WTC11 (cell line): ENCODE data around the gene PA2G4.

Experiments used
- CTCF ChIP-seq: fragments of 200-600 bp; IDR thresholded peaks from 2 replicates; pipeline ENCODE4 v1.8.0; 2022; ENCODE audit warnings: antibody characterized with exemption
- E2F5 ChIP-seq: sonication (generic); formaldehyde crosslinking; IDR thresholded peaks from 2 replicates; pipeline ENCODE4 v1.8.1; 2022; ENCODE audit warnings: mild to moderate bottlenecking, moderate library complexity, missing genetic modification reagents
- NFYB ChIP-seq: sonication (generic); formaldehyde crosslinking; conservative IDR thresholded peaks from 2 replicates; pipeline ENCODE4 v1.8.0; 2022; ENCODE audit warnings: low read depth, missing genetic modification reagents

DNA sequence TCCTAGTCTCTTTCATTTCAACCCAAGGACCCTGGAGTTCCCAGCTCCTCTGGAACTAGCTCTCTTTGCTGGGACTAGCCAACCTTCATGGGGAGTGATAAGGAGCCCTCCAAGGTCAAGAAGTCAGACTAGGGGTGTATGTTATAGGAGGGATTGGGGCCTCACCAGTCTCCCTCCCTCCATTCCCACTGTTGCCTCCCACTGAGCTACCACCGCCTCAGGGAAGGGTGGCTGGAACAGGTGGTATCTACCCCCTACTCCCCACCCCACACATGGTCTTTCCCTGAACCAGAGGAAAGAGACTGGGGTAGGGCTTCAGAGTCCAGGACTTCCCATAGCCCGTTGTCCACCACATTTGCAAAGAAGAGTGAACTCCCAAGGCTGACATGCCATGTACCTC lies 22.0 kb upstream of the PA2G4 start:
- TF ChIP-seq CTCF (no peak), E2F5 (CRISPR knock-in tag) (no peak), NFYB (CRISPR knock-in tag) (no peak)
